ENCODE measurements around the gene KIAA1328.

DNA sequence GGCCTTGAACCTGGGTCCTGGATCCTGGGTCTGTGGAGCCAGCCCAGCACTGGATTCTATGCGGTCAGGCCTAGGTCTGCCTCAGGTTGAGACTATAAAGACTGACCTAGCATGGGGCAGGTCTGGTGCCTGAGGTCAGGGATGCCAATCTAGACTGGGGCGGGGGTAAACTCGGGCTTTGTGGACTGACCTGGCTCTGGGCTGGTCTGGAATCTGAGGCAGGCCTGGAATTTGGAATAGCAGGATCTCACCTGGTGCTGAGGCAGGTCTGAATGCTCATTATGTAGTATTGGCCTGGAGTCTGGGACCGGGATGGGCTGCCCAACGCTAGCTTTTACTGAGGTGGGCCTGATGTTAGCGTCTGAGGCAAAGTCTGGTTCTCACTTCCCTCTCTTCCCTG, 256.0 kb downstream of the KIAA1328 start:
- TF ChIP-seq, protein P1, sequence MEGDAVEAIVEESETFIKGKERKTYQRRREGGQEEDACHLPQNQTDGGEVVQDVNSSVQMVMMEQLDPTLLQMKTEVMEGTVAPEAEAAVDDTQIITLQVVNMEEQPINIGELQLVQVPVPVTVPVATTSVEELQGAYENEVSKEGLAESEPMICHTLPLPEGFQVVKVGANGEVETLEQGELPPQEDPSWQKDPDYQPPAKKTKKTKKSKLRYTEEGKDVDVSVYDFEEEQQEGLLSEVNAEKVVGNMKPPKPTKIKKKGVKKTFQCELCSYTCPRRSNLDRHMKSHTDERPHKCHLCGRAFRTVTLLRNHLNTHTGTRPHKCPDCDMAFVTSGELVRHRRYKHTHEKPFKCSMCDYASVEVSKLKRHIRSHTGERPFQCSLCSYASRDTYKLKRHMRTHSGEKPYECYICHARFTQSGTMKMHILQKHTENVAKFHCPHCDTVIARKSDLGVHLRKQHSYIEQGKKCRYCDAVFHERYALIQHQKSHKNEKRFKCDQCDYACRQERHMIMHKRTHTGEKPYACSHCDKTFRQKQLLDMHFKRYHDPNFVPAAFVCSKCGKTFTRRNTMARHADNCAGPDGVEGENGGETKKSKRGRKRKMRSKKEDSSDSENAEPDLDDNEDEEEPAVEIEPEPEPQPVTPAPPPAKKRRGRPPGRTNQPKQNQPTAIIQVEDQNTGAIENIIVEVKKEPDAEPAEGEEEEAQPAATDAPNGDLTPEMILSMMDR (IDR thresholded peaks at IDR 0.05), result no peak
- no peak for TF ChIP-seq POLR2A (IDR thresholded peaks at IDR 0.05)
